Skeletal muscle satellite cell (primary cell): ENCODE data around the gene TBC1D16.

Experiments
- H3K27me3 ChIP-seq: 2 replicates; pipeline ENCODE4 v1.7.0; 2013; ENCODE audit warnings: low read length; ENCODE audit not compliant: control insufficient read depth, insufficient read depth
- H3K36me3 ChIP-seq: 2 replicates; pipeline ENCODE4 v1.7.0; 2013; ENCODE audit warnings: mild to moderate bottlenecking, control low read depth, low read length; ENCODE audit not compliant: insufficient read depth
- H3K4me1 ChIP-seq: 2 replicates; pipeline ENCODE4 v1.7.0; 2013; ENCODE audit warnings: low read length; ENCODE audit not compliant: control insufficient read depth, insufficient read depth
- H3K4me2 ChIP-seq: 2 replicates; pipeline ENCODE4 v1.7.0; 2013; ENCODE audit warnings: mild to moderate bottlenecking, low read length
- H3K4me3 ChIP-seq: 2 replicates; pipeline ENCODE4 v1.7.0; 2013; ENCODE audit warnings: low read length
- H3K9ac ChIP-seq: 2 replicates; pipeline ENCODE4 v1.7.0; 2013; ENCODE audit warnings: mild to moderate bottlenecking, low read depth, low read length, moderate library complexity
- H3K9me3 ChIP-seq: replicated peaks from 2 replicates; pipeline ENCODE4 v1.7.0; 2013; ENCODE audit warnings: mild to moderate bottlenecking, control low read depth, low read length

The TBC1D16 gene

GRCh38 chr17:79949656-79950209 is 85.9 kb downstream of the TBC1D16 start:
- H3K9me3 ChIP-seq, result no peaks in the 10 kb centered on the region
- no peak overlapping the region for H3K4me2 ChIP-seq
- H3K36me3 ChIP-seq, result peaks cover 25% of the 10 kb centered on the region
- H3K9ac ChIP-seq, result no peak overlapping the region
- peaks cover 36% of the 10 kb centered on the region for H3K4me1 ChIP-seq
- no peaks in the 10 kb centered on the region for H3K27me3 ChIP-seq
- H3K4me3 ChIP-seq, result no peak overlapping the region

- Histone ChIP-seq H3K9ac (no peak overlapping the region), H3K4me1 (peaks cover 36% of the 10 kb centered on the region), H3K9me3 (no peaks in the 10 kb centered on the region), H3K4me3 (no peak overlapping the region), H3K4me2 (no peak overlapping the region), H3K36me3 (peaks cover 32% of the 10 kb centered on the region), H3K27me3 (no peaks in the 10 kb centered on the region)
These were observed 86.6 kb downstream of the TBC1D16 start for GRCh38 chr17:79948945-79949655.

DNA sequence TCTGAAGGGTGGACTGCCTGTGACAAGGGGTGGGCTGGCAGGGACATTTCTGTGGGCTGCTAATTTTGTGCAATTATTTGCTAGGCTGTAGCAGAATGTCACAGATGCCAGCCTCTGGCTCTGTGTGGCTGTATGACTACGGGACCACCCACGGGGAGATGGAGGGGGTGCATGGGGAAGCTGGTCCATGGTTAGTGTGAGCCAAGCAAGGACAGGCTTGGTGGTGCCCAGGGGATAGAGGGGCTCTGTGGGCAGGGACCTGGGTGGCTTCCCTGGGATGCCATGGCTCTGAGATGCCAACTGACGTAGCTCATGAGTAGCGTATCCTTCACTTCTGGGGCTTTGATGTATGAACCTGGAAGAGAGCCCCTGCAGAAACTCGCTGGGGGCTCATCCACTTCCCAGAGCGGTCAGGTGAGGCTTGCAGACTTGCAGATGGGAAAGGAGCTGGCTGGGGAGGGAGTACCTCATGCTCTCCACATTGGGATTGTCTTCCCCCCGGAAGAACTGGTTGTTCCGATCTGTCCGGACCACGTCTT is 87.2 kb downstream of the TBC1D16 start:
- Histone ChIP-seq H3K9me3 (no peaks in the 10 kb centered on the region), H3K4me3 (no peak overlapping the region), H3K9ac (no peak overlapping the region), H3K27me3 (no peaks in the 10 kb centered on the region), H3K4me1 (peaks cover 36% of the 10 kb centered on the region), H3K36me3 (peaks cover 38% of the 10 kb centered on the region), H3K4me2 (no peak overlapping the region)

GRCh38 chr17:79947351-79948031 is 88.2 kb downstream of the TBC1D16 start:
- peaks cover 43% of the 10 kb centered on the region for H3K4me1 ChIP-seq
- H3K4me3 ChIP-seq, result peak overlapping the region; percentile 36
- H3K9me3 ChIP-seq, result no peaks in the 10 kb centered on the region
- H3K4me2 ChIP-seq, result peak overlapping the region; percentile 35
- H3K36me3 ChIP-seq, result peaks cover 45% of the 10 kb centered on the region
- peak overlapping the region; percentile 34 for H3K9ac ChIP-seq
- H3K27me3 ChIP-seq, result no peaks in the 10 kb centered on the region

- no peaks in the 10 kb centered on the region for H3K27me3 ChIP-seq
- peaks cover 40% of the 10 kb centered on the region for H3K4me1 ChIP-seq
These were observed 89.1 kb downstream of the TBC1D16 start for GRCh38 chr17:79946352-79947231.

GRCh38 chr17:79945591-79946255 is 89.9 kb downstream of the TBC1D16 start:
- H3K9me3 ChIP-seq, result no peaks in the 10 kb centered on the region
- H3K36me3 ChIP-seq, result peaks cover 50% of the 10 kb centered on the region
- H3K27me3 ChIP-seq, result no peaks in the 10 kb centered on the region
- H3K4me3 ChIP-seq, result no peak overlapping the region
- peaks cover 32% of the 10 kb centered on the region for H3K4me1 ChIP-seq
- no peak overlapping the region for H3K4me2 ChIP-seq
- no peak overlapping the region for H3K9ac ChIP-seq

More at GRCh38 chr17:79946352-79947231, 89.1 kb downstream of the TBC1D16 start:
- Histone ChIP-seq H3K4me3 (no peak overlapping the region), H3K4me2 (no peak overlapping the region), H3K36me3 (peaks cover 45% of the 10 kb centered on the region), H3K9ac (peak overlapping the region; percentile 34), H3K9me3 (no peaks in the 10 kb centered on the region)

GRCh38 chr17:79944821-79945391 is 90.8 kb downstream of the TBC1D16 start:
- Histone ChIP-seq H3K9me3 (no peaks in the 10 kb centered on the region), H3K4me2 (no peak overlapping the region), H3K9ac (no peak overlapping the region), H3K27me3 (no peaks in the 10 kb centered on the region), H3K4me1 (peaks cover 31% of the 10 kb centered on the region), H3K36me3 (peaks cover 57% of the 10 kb centered on the region), H3K4me3 (no peak overlapping the region)

DNA sequence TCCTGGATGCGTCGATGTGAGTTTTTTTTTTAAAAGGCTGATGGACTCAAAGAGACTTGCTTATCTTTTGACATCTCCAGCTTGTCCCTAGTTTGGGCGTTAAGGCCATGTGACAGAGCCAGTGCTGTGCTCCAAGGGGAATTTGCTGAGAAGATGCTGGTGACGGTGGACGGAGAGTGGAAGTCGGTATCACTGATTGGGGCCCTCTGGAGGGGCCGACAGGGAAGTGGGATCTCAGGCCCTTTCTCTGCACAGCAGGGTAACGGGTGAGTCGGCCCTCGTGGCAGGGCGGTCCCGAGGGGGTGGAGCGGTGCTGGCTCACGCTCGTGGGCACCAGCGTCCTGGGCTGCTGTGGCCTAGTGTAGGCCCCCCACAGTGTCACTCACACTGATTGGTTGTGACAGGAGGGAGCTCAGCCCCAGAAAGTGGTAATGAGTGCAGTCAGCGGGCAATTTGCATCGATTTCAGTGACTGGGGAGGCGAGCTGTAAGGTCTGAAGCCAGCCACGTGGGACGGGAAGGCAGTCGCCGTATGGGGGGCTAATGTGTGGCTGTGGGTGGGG is 91.3 kb downstream of the TBC1D16 start:
- no peaks in the 10 kb centered on the region for H3K27me3 ChIP-seq
- no peak overlapping the region for H3K9ac ChIP-seq
- H3K4me3 ChIP-seq, result no peak overlapping the region
- no peak overlapping the region for H3K4me2 ChIP-seq
- H3K4me1 ChIP-seq, result peaks cover 31% of the 10 kb centered on the region
- no peaks in the 10 kb centered on the region for H3K9me3 ChIP-seq
- peaks cover 58% of the 10 kb centered on the region for H3K36me3 ChIP-seq

GRCh38 chr17:79943347-79944241 is 92.1 kb downstream of the TBC1D16 start:
- Histone ChIP-seq H3K4me2 (no peak overlapping the region), H3K4me1 (peaks cover 31% of the 10 kb centered on the region), H3K27me3 (no peaks in the 10 kb centered on the region), H3K9me3 (no peaks in the 10 kb centered on the region), H3K9ac (no peak overlapping the region), H3K4me3 (no peak overlapping the region), H3K36me3 (peaks cover 52% of the 10 kb centered on the region)
